Measurements from ENCODE around the gene PRRX1.

Gene PRRX1

DNA sequence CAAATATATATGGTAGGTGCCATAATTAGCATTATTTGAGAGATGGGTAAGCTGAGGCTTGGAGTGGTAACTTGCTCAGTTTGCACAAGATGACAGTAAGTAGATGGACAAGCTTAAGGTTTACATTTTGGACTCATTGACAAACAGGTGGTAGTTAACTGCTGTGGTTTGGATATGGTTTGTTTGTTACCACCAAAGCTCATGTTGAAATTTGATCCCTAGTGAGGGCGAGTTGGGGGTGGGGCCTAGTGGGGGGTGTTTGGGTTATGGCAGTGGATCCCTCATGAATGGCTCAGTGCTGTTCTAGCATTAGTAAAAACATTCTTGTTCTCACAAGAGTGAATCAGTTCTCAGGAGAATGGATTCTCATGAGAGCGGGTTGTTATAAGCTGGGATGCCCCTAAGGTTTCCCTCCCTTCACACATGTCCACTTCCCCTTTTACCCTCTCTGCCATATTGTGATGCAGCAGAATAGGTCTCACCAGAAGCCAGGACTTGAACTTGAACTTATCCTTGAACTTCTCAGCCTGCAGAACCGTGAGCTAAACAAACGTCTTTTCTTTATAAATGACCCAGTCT, 6.6 kb upstream of the PRRX1 start:
- Histone ChIP-seq H3K36me3 (no peaks in the 10 kb centered on the region), H3K9me3 (no peaks in the 10 kb centered on the region), H3K27ac (no peak overlapping the region), H3K4me1 (ENCODE audit: control insufficient read depth in 1 of 2, insufficient read depth in 1 of 2, low read depth in 1 of 2, low read length in 1 of 2) (no peaks in the 10 kb centered on the region), H3K27me3 (peaks cover 64% of the 10 kb centered on the region), H3K4me3 (ENCODE audit: low read depth in 1 of 2, low read length in 1 of 2) (no peak overlapping the region)
- TF ChIP-seq, protein P1, sequence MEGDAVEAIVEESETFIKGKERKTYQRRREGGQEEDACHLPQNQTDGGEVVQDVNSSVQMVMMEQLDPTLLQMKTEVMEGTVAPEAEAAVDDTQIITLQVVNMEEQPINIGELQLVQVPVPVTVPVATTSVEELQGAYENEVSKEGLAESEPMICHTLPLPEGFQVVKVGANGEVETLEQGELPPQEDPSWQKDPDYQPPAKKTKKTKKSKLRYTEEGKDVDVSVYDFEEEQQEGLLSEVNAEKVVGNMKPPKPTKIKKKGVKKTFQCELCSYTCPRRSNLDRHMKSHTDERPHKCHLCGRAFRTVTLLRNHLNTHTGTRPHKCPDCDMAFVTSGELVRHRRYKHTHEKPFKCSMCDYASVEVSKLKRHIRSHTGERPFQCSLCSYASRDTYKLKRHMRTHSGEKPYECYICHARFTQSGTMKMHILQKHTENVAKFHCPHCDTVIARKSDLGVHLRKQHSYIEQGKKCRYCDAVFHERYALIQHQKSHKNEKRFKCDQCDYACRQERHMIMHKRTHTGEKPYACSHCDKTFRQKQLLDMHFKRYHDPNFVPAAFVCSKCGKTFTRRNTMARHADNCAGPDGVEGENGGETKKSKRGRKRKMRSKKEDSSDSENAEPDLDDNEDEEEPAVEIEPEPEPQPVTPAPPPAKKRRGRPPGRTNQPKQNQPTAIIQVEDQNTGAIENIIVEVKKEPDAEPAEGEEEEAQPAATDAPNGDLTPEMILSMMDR (IDR thresholded peaks at IDR 0.05), result no peak

DNA sequence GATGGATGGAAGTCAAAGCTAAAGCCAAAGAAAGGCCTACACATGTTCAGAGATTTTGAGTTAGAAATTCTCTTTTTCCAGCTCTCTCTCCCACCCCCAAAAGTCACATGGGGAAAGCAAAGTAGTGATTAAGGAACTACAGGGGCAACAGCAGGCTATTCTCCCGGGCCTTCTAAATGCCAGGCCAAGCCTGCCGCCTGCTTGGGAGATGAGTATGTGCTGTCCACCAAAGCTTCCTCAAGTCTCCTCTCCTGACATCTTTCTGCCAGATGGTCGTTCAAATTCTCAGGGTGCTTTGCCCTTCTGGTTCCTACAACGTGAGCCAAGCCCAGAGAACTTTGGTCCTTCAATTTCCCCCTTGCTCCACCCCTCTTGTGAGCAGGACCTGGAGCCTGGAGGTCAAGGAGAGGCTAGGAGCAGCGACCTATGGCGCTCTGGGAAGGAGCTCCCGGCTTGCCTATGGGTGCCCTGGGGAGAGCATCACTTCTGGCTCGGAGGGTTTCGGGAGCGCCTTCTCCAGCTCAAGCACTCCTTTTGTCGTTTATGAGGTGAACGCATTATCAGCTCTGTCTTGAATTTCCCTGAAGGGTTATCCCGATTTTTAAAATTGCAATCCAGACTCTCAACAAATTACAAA, 4.4 kb upstream of the PRRX1 start:
- Histone ChIP-seq H3K4me3 (ENCODE audit: low read depth in 1 of 2, low read length in 1 of 2) (no peak overlapping the region), H3K27me3 (peaks cover 85% of the 10 kb centered on the region), H3K27ac (no peak overlapping the region), H3K36me3 (no peaks in the 10 kb centered on the region), H3K9me3 (no peaks in the 10 kb centered on the region), H3K4me1 (ENCODE audit: control insufficient read depth in 1 of 2, insufficient read depth in 1 of 2, low read depth in 1 of 2, low read length in 1 of 2) (peaks cover 0 to 4% of the 10 kb centered on the region in 2 experiments)
- TF ChIP-seq, protein P1 (IDR thresholded peaks at IDR 0.05), result no peak

DNA sequence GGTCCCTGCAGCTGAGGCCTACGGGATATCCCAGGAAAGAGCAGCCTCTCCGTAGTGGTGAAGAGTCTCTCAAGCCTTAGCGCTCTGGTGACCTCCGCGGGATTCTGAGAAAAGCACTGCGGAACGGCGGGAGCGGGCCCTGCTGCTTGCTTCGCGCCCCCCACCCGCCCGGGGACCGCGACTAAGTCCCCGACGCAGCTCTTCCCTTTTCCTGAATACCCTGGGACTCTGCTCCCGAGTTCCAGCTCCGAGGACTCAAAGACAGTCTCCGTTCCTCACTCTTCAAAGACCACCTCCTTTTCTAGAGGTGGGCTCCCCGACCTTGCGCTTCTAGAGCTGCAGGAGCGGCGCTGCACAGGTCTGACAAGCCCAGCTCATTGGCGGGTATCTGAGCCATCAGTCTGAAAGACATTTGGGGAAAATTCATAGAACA, 3.6 kb upstream of the PRRX1 start:
- Histone ChIP-seq H3K27me3 (peaks cover 93% of the 10 kb centered on the region), H3K27ac (no peak overlapping the region), H3K4me3 (ENCODE audit: low read depth in 1 of 2, low read length in 1 of 2) (no peak overlapping the region), H3K36me3 (no peaks in the 10 kb centered on the region), H3K4me1 (ENCODE audit: control insufficient read depth in 1 of 2, insufficient read depth in 1 of 2, low read depth in 1 of 2, low read length in 1 of 2) (peaks cover 0 to 4% of the 10 kb centered on the region in 2 experiments), H3K9me3 (no peaks in the 10 kb centered on the region)
- TF ChIP-seq, protein P1 (IDR thresholded peaks at IDR 0.05), result no peak

DNA sequence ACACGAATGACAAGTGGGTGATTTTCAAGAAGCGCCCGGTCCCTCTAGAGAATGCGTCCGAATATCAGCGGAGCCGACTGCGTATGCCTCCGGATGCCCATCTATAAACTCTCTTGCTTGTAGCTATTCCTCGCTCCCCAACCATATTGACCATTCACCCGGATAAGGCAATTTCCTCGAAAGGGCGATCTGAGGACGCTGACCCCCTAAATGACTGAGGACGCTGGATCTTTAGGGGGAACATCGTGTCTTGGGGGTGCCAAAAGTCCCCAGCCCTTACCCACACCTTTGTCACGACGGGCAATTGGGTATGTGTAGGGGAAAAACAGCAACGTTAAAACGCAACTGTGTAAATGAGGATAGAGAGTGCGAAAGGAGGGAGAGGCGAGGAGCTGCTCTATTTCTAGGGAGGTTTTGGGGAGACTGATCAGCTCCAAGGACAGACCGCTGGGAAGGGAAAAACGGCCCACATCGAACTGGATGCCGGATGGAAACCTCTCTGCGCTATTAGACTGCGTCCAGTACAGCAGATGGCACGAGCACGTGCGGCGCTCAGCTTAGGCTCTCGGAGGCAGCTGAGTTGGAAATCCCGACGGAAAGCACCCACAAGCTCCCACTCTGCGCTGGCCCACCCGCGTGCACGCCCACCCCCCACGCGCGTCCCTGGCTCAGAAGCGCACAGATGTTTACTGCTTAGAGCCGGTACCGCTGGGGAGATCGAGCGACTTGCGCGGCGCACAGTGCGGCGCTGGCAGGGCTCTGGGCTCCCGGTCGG, 2.9 kb upstream of the PRRX1 start:
- Histone ChIP-seq H3K4me3 (ENCODE audit: low read depth in 1 of 2, low read length in 1 of 2) (no peak overlapping the region), H3K9me3 (no peaks in the 10 kb centered on the region), H3K4me1 (ENCODE audit: control insufficient read depth in 1 of 2, insufficient read depth in 1 of 2, low read depth in 1 of 2, low read length in 1 of 2) (peaks cover 0 to 4% of the 10 kb centered on the region in 2 experiments), H3K27ac (no peak overlapping the region), H3K27me3 (peaks cover 100% of the 10 kb centered on the region), H3K36me3 (no peaks in the 10 kb centered on the region)
- TF ChIP-seq, protein P1 (IDR thresholded peaks at IDR 0.05), result no peak

DNA sequence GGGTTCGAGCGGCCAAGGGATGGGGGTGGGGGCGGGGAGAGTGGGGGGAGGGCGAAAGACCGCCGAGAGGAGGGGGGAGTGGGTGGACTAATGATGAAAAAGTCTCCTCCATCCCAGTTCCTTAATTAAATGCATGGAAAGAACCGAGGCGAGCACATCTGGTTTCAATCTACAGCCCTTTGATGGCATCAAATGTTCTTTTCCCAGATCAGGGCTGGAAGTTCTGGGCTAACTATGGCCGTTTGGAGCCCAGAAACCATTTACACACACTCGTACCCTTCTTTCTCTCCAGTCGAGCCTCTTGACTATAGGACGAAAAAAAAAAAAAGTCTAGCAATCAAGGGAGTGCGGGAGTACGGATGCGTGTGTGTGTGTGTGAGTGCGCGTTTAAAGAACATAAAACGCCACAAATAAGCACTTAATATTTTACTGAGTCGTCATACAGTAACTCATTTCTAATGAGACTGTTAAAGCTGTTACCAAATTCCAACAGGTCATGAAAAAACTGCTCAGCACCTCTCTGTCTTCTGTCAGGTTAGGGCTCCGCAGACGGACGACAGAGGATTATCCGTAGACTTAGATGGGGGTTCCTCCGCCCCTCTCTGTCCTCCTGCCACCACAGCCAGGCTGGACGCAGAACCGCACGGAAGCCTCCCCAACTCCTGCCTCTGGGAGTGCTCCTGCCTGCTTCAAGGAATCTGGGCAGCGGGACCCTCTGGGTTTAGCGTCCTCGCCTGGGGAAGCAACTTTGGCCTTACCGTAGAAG, 2.1 kb upstream of the PRRX1 start:
- no peak overlapping the region for H3K27ac ChIP-seq

More for the DNA sequence above, 2.1 kb upstream of the PRRX1 start:
- Histone ChIP-seq H3K4me3 (ENCODE audit: low read depth in 1 of 2, low read length in 1 of 2) (no peak overlapping the region), H3K27me3 (peaks cover 100% of the 10 kb centered on the region), H3K4me1 (ENCODE audit: control insufficient read depth in 1 of 2, insufficient read depth in 1 of 2, low read depth in 1 of 2, low read length in 1 of 2) (peaks cover 0 to 4% of the 10 kb centered on the region in 2 experiments), H3K9me3 (no peaks in the 10 kb centered on the region), H3K36me3 (no peaks in the 10 kb centered on the region)
- TF ChIP-seq, protein P1 (IDR thresholded peaks at IDR 0.05), result no peak

All from neutrophil (primary cell).